HL-60 (cell line): Measurements from ENCODE around the gene PTF1A.

Experiments used
- DNase-seq, 2 experiments: peaks; one replicate each; pipeline ENCODE4 v3.0.0-alpha.2; 2010 to 2020; ENCODE audit warnings: low read depth in 1 of 2, low spot score in 1 of 2
- H3K27ac ChIP-seq: fragments of 250-450 bp; sonication (Bioruptor Pico); replicated peaks from 2 replicates; pipeline ENCODE4 v1.5.1; 2020; ENCODE audit warnings: mild to moderate bottlenecking, moderate library complexity
- H3K27me3 ChIP-seq: fragments of 250-450 bp; sonication (Bioruptor Pico); 2 replicates; pipeline ENCODE4 v1.5.1; 2021; ENCODE audit warnings: mild to moderate bottlenecking, moderate library complexity; ENCODE audit not compliant: insufficient read depth, poor library complexity, severe bottlenecking
- H3K4me3 ChIP-seq: replicated peaks from 2 replicates; pipeline ENCODE4 v1.5.1; 2011; ENCODE audit warnings: mild to moderate bottlenecking, control low read depth, low read length; ENCODE audit not compliant: insufficient read depth
- CTCF ChIP-seq: IDR thresholded peaks from one replicate; pipeline ENCODE4 v1.5.1; 2011; ENCODE audit warnings: low read length, control low read depth, inconsistent platforms; ENCODE audit not compliant: insufficient read depth
- GABPA ChIP-seq: IDR thresholded peaks from 2 replicates; pipeline ENCODE4 v1.6.1; 2012; ENCODE audit warnings: low read depth
- POLR2AphosphoS5 ChIP-seq: IDR thresholded peaks from 2 replicates; pipeline ENCODE4 v1.6.1; 2012; ENCODE audit warnings: low read depth
- REST ChIP-seq: IDR thresholded peaks from 2 replicates; pipeline ENCODE4 v1.6.1; 2012; ENCODE audit warnings: low read depth; ENCODE audit not compliant: insufficient replicate concordance
- SPI1 ChIP-seq: IDR thresholded peaks from 2 replicates; pipeline ENCODE4 v1.6.1; 2012; ENCODE audit warnings: low read depth, mild to moderate bottlenecking, borderline replicate concordance

The PTF1A gene

GRCh38 chr10:23200997-23201652 lies 9.0 kb downstream of the PTF1A start:
- H3K27me3 ChIP-seq, result no peaks in the 10 kb centered on the region
- no peak overlapping the region for H3K4me3 ChIP-seq
- TF ChIP-seq GABPA, result no peak
- TF ChIP-seq REST, result no peak
- no peak for TF ChIP-seq CTCF
- TF ChIP-seq SPI1, result no peak
- TF ChIP-seq POLR2AphosphoS5, result no peak
- H3K27ac ChIP-seq, result no peak overlapping the region
- DNase-seq, result no peak

DNA sequence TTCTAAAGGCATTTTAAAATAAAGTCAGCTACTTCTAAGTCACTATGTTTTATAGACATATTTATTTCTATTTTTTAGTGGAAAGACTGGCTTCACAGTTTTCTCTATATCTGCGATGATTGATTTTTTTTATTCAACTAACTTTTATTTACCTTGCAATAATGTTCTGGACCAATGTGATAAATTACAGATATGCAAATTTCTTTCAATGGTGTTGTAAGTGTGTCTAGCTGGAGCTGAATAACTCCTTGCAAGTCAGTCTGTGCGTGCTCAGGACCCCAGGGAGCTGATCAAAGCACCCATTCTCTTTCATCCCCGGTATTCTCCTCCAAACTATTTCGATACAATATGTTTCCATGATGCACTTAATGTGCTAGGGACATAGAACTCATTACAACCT lies 9.7 kb downstream of the PTF1A start:
- Histone ChIP-seq H3K4me3 (no peak overlapping the region), H3K27ac (no peak overlapping the region), H3K27me3 (no peaks in the 10 kb centered on the region)
- no peak for TF ChIP-seq CTCF
- TF ChIP-seq GABPA, result no peak
- no peak for TF ChIP-seq SPI1
- TF ChIP-seq REST, result no peak
- TF ChIP-seq POLR2AphosphoS5, result no peak
- DNase-seq, result no peak

DNA sequence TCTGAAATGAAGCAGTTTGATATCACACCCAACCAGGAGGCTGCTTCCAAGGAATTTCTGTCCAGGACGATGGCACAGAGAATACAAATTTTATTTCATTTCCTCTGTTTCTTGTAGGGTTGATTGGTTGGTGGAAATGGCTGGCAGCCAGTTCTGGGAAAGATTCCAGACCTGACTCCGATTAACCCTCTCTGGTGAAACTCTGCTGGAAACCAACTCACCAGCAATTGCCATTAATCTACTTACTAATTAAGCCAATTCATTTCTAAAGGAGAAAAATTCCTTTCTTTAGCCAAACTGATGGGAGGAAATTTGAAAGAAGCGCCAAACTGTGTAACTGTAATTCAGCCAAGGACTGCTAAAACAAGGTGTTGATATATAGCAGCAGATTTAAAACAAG lies 10.7 kb downstream of the PTF1A start:
- no peak overlapping the region for H3K4me3 ChIP-seq
- no peak overlapping the region for H3K27ac ChIP-seq
- no peak for DNase-seq
- H3K27me3 ChIP-seq, result no peaks in the 10 kb centered on the region
- TF ChIP-seq GABPA (no peak), SPI1 (no peak), CTCF (no peak), REST (no peak), POLR2AphosphoS5 (no peak)
